RWPE1 (cell line): ENCODE measurements around the gene RAB30.

Experiments used
- CTCF ChIA-PET: fragments of 350-600 bp; sonication (Branson Sonifier 250); formaldehyde crosslinking; extraction: SDS; loops from one replicate; lab custom pipeline; 2021; lab: Yijun Ruan, JAX
- POLR2A ChIA-PET: fragments of 400-600 bp; formaldehyde crosslinking; extraction: SDS; loops from one replicate; lab custom pipeline; 2020; ENCODE audit warnings: antibody characterized with exemption; ENCODE audit not compliant: low non-redundant PET; lab: Yijun Ruan, JAX
- DNase-seq: peaks from one replicate; pipeline ENCODE4 v3.0.0; 2012; ENCODE audit warnings: low spot score
- H3K27ac ChIP-seq: fragments of 450-650 bp; 2 replicates; pipeline ENCODE4 v1.5.1; 2017
- TF ChIP-seq, protein P1 (sequence below): fragments of 450-650 bp; conservative IDR thresholded peaks from 2 replicates; pipeline ENCODE4 v1.5.1; 2017; ENCODE audit warnings: low read depth, mild to moderate bottlenecking

Gene RAB30

GRCh38 chr11:83073884-83074283, 2.2 kb upstream of the RAB30 start:
- ChIA-PET POLR2A (no interaction called here), CTCF (no interaction called here)
- TF ChIP-seq, protein P1, sequence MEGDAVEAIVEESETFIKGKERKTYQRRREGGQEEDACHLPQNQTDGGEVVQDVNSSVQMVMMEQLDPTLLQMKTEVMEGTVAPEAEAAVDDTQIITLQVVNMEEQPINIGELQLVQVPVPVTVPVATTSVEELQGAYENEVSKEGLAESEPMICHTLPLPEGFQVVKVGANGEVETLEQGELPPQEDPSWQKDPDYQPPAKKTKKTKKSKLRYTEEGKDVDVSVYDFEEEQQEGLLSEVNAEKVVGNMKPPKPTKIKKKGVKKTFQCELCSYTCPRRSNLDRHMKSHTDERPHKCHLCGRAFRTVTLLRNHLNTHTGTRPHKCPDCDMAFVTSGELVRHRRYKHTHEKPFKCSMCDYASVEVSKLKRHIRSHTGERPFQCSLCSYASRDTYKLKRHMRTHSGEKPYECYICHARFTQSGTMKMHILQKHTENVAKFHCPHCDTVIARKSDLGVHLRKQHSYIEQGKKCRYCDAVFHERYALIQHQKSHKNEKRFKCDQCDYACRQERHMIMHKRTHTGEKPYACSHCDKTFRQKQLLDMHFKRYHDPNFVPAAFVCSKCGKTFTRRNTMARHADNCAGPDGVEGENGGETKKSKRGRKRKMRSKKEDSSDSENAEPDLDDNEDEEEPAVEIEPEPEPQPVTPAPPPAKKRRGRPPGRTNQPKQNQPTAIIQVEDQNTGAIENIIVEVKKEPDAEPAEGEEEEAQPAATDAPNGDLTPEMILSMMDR, result no peak
- DNase-seq, result no peak
- H3K27ac ChIP-seq, result no peak overlapping the region

- no peak for DNase-seq
- CTCF ChIA-PET, result no interaction called here
- POLR2A ChIA-PET, result no interaction called here
- TF ChIP-seq, protein P1, result no peak
- no peak overlapping the region for H3K27ac ChIP-seq
Observed at GRCh38 chr11:83073258-83073657, 1.6 kb upstream of the RAB30 start.

DNA sequence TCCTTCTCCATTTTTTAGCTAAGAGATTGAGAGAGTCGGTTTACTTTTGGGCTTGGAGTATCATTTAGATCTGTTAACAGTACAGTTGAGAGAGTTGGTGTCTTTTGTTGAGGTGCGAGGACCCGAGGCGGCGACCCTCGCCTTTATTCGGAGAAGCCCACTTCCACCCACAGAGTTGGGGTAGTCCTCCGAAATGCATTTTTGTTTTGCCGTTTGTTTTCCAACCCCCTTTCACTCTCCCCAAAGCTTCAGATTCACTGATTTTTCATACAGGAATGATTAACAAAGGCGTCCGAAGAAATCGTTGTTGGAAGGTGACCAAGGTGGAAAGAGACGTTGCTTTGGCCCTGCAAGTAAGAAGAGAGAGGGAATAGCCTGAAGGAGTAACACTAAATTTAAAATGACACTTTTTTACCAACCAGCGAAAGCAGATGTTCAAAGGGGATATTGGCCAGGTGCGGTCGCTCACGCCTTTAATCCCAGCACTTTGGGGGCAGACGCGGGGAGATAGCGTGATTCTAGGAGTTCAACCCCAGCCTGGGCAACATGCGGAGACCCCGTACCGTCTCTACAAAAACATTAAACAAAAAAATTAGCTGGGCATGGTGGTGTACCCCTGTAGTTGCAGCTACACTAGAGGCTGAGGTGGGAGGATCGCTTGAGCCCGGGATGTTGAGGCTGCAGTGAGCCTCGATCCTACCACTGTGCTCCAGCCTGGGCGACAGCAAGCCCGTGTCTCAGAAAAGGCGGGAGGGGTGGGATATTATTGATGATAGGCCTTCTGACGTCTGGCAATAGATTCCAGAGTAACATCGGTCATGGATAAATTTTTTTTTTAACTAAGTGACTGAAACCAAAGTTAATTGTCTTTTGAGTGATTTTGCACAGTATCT, 899 bp upstream of the RAB30 start:
- ChIA-PET POLR2A (interaction anchor here (0.6 to 1.0 kb wide), 2 partner anchors 10 to 85 kb away, joined by 3 read pairs; partner anchors contain the start of gene PCF11), CTCF (no interaction called here)
- peak overlapping the region; percentile 97 for H3K27ac ChIP-seq
- no peak for DNase-seq
- TF ChIP-seq, protein P1, result no peak

- CTCF ChIA-PET, result no interaction called here
- POLR2A ChIA-PET, result interaction anchor here (0.5 to 0.8 kb wide), 3 partner anchors 37 to 452 kb away, joined by 3 to 4 read pairs (median 3); no protein-coding TSS in a partner anchor
- TF ChIP-seq, protein P1, result no peak
- no peak for DNase-seq
- peak overlapping the region; percentile 97 for H3K27ac ChIP-seq
Observed at GRCh38 chr11:83070731-83071566, 748 bp downstream of the RAB30 start.

- H3K27ac ChIP-seq, result no peak overlapping the region
- TF ChIP-seq, protein P1, result no peak
- POLR2A ChIA-PET, result interaction anchor here (0.6 kb wide), 1 partner anchor 452 kb away, joined by 3 read pairs; no protein-coding TSS in a partner anchor
- peak; percentile 68 for DNase-seq
- CTCF ChIA-PET, result no interaction called here
Observed at GRCh38 chr11:83070044-83070701, 1.5 kb downstream of the RAB30 start.
